DMS53 treated with DMSO at 0.1 percent for 48 hours (cell line): ENCODE measurements around the gene NEUROD2.

Experiments used
- DNase-seq: peaks from one replicate; lab custom pipeline; 2025; ENCODE audit not compliant: unreplicated experiment; lab: John Stamatoyannopoulos, UW

The NEUROD2 gene

GRCh38 chr17:39581759-39582085 is 26.0 kb downstream of the NEUROD2 start:
- DNase-seq, result no peak

- DNase-seq, result no peak
Measured at GRCh38 chr17:39581071-39581758, 26.5 kb downstream of the NEUROD2 start.

- no peak for DNase-seq
Measured at GRCh38 chr17:39580082-39580468, 27.6 kb downstream of the NEUROD2 start.

- DNase-seq, result no peak
Measured at GRCh38 chr17:39579318-39580081, 28.2 kb downstream of the NEUROD2 start.

GRCh38 chr17:39578272-39578671 is 29.4 kb downstream of the NEUROD2 start:
- no peak for DNase-seq

- DNase-seq, result no peak
Measured at GRCh38 chr17:39576187-39576586, 31.5 kb downstream of the NEUROD2 start.

- DNase-seq, result peak; percentile 22
Measured at GRCh38 chr17:39573447-39574298, 34.0 kb downstream of the NEUROD2 start.

GRCh38 chr17:39572121-39572520 is 35.6 kb downstream of the NEUROD2 start:
- DNase-seq, result no peak

- no peak for DNase-seq
Measured at GRCh38 chr17:39569126-39569525, 38.6 kb downstream of the NEUROD2 start.

GRCh38 chr17:39568702-39569101 is 39.0 kb downstream of the NEUROD2 start:
- no peak for DNase-seq

GRCh38 chr17:39566094-39566850 is 41.4 kb downstream of the NEUROD2 start:
- DNase-seq, result no peak

GRCh38 chr17:39564211-39564848 is 43.4 kb downstream of the NEUROD2 start:
- no peak for DNase-seq

GRCh38 chr17:39563476-39563875 is 44.2 kb downstream of the NEUROD2 start:
- DNase-seq, result no peak

- no peak for DNase-seq
Measured at GRCh38 chr17:39562976-39563375, 44.7 kb downstream of the NEUROD2 start.

- no peak for DNase-seq
Measured at GRCh38 chr17:39562395-39562794, 45.3 kb downstream of the NEUROD2 start.

- DNase-seq, result no peak
Measured at GRCh38 chr17:39556423-39556822, 51.3 kb downstream of the NEUROD2 start.

GRCh38 chr17:39555368-39555767 is 52.4 kb downstream of the NEUROD2 start:
- no peak for DNase-seq
